B cell (primary cell): Measurements from ENCODE around the gene ARID4A. TPM values are rescaled to one million over a fixed set of nuclear protein-coding genes. Genes with fewer than 3 reads are reported as not detected.

Experiments
- ATAC-seq: fragments of 200-7000 bp; cut with Tn5 transposase; one replicate; pipeline ENCODE4 v1.10.0; 2021; ENCODE audit warnings: low read depth, mild to moderate bottlenecking, moderate number of reproducible peaks, moderate library complexity
- CTCF ChIA-PET: fragments of 350-600 bp; sonication (Branson Sonifier 250); formaldehyde crosslinking; loops from one replicate; lab custom pipeline; 2021; ENCODE audit warnings: antibody characterized with exemption, inconsistent platforms; lab: Charles Lee
- POLR2A ChIA-PET: fragments of 350-600 bp; sonication (Branson Sonifier 250); formaldehyde crosslinking; loops from one replicate; lab custom pipeline; 2021; ENCODE audit warnings: antibody characterized with exemption; lab: Charles Lee
- DNase-seq: peaks from one replicate; pipeline ENCODE4 v3.0.0; 2013
- H2AFZ ChIP-seq: 2 replicates; pipeline ENCODE4 v1.6.1; 2012; ENCODE audit warnings: mild to moderate bottlenecking, low read depth, low read length; ENCODE audit not compliant: insufficient read depth, poor library complexity, severe bottlenecking
- H3K27ac ChIP-seq, 2 donors: 1 replicate in 1 of 2; 2 replicates in 1 of 2; pipeline ENCODE4 v1.5.1; 2012 to 2013; ENCODE audit warnings: low read length in 2 of 2, mild to moderate bottlenecking in 2 of 2, moderate library complexity in 1 of 2
- H3K27me3 ChIP-seq, 4 experiments: fragments of 200-600 bp in 1 of 4; sonication (generic) in 1 of 4; replicated peaks in 1 of 4; 1 replicate in 2 of 4; 2 replicates in 2 of 4; pipeline versions ENCODE4 v1.6.1 to v1.7.0; 2013 to 2016; ENCODE audit warnings: low read length in 3 of 4, mild to moderate bottlenecking in 2 of 4, mixed read lengths in 1 of 4, moderate library complexity in 1 of 4; ENCODE audit not compliant: insufficient read depth in 4 of 4, control insufficient read depth in 3 of 4; ENCODE audit errors: control extremely low read depth in 1 of 4
- H3K36me3 ChIP-seq, 2 experiments: replicated peaks in 1 of 2; 1 replicate in 1 of 2; 2 replicates in 1 of 2; pipeline versions ENCODE4 v1.6.1 to v1.7.1; 2013; ENCODE audit warnings: low read length in 1 of 2; ENCODE audit not compliant: insufficient read depth in 2 of 2, control insufficient read depth in 1 of 2; ENCODE audit errors: control extremely low read depth in 1 of 2, extremely low read depth in 1 of 2
- H3K4me1 ChIP-seq, 2 donors: fragments of 200-600 bp in 1 of 2; sonication (generic) in 1 of 2; 1 replicate in 1 of 2; 2 replicates in 1 of 2; pipeline versions ENCODE4 v1.5.1 to v1.6.1; 2013 to 2017; ENCODE audit warnings: low read length in 2 of 2; ENCODE audit not compliant: control insufficient read depth in 2 of 2, insufficient read depth in 2 of 2
- H3K4me2 ChIP-seq: replicated peaks from 2 replicates; pipeline ENCODE3; 2012; ENCODE audit warnings: mild to moderate bottlenecking, low read depth, low read length; ENCODE audit not compliant: poor library complexity, severe bottlenecking
- H3K4me3 ChIP-seq, 5 experiments: fragments of 200-600 bp in 1 of 5; sonication (generic) in 1 of 5; 1 replicate in 3 of 5; 2 replicates in 2 of 5; pipeline versions ENCODE4 v1.5.1 to v1.7.0; 2011 to 2016; ENCODE audit warnings: low read length in 4 of 5, mild to moderate bottlenecking in 4 of 5, low read depth in 2 of 5, control low read depth in 1 of 5, moderate library complexity in 1 of 5; ENCODE audit not compliant: insufficient read depth in 1 of 5; ENCODE audit errors: control extremely low read depth in 1 of 5, extremely low read depth in 1 of 5
- H3K79me2 ChIP-seq: fragments of 200-600 bp; sonication (generic); one replicate; pipeline ENCODE4 v1.6.0; 2016; ENCODE audit warnings: low read length; ENCODE audit not compliant: control insufficient read depth, insufficient read depth
- H3K9ac ChIP-seq: fragments of 200-600 bp; sonication (generic); 2 replicates; pipeline ENCODE4 v1.6.1; 2017; ENCODE audit warnings: mild to moderate bottlenecking, low read length, moderate library complexity
- H3K9me3 ChIP-seq, 3 donors: one replicate each; pipeline versions ENCODE4 v1.6.1 to v1.7.1; 2013; ENCODE audit warnings: low read length in 2 of 3; ENCODE audit not compliant: control insufficient read depth in 2 of 3, insufficient read depth in 1 of 3; ENCODE audit errors: control extremely low read depth in 1 of 3
- H4K20me1 ChIP-seq: 2 replicates; pipeline ENCODE4 v1.6.0; 2012; ENCODE audit warnings: mild to moderate bottlenecking, low read length; ENCODE audit not compliant: insufficient read depth, control insufficient read depth, poor library complexity, severe bottlenecking
- H3K27ac Mint-ChIP-seq: one replicate; pipeline ENCODE4 v1.8.0; 2021; ENCODE audit warnings: mixed read lengths
- H3K27me3 Mint-ChIP-seq: one replicate; pipeline ENCODE4 v1.8.0; 2021; ENCODE audit warnings: mixed read lengths
- H3K4me1 Mint-ChIP-seq: one replicate; pipeline ENCODE4 v1.8.0; 2021; ENCODE audit warnings: mixed read lengths
- H3K4me3 Mint-ChIP-seq: one replicate; pipeline ENCODE4 v1.8.0; 2021; ENCODE audit warnings: mixed read lengths
- H3K9me3 Mint-ChIP-seq: one replicate; pipeline ENCODE4 v1.8.0; 2022; ENCODE audit warnings: mixed read lengths; ENCODE audit not compliant: insufficient read depth
- CTCF ChIP-seq: fragments of 200-600 bp; IDR thresholded peaks from one replicate; pipeline ENCODE4 v1.8.0; 2022; ENCODE audit warnings: antibody characterized with exemption, mild to moderate bottlenecking
- EZH2 ChIP-seq: IDR thresholded peaks from 2 replicates; pipeline ENCODE4 v1.6.1; 2012; ENCODE audit warnings: borderline replicate concordance, low read depth, mild to moderate bottlenecking, moderate library complexity, low read length; ENCODE audit not compliant: insufficient read depth, poor library complexity, severe bottlenecking
- WGBS: methylation state at CpG from one replicate; pipeline ENCODE4 v1.1.5; 2013; ENCODE audit warnings: missing lambda C conversion rate; ENCODE audit not compliant: insufficient coverage; 5-methylcytosine and 5-hydroxymethylcytosine counted together
- intact Hi-C: fragments of 100-400 bp; cut with micrococcal nuclease; formaldehyde crosslinking; loops from one replicate; pipeline ENCODE4 v1.10.0; 2022
- polyA plus RNA-seq: library from polyadenylated mRNA; depleted of rRNA; stranded (reverse); fragments of >200 nt; gene quantifications from 2 replicates; pipeline ENCODE4 v1.2.3, GENCODE V29; 2012
- total RNA-seq, 2 donors: library from RNA; stranded (reverse); fragments of 120-200 nt in 1 of 2; gene quantifications; 1 replicate in 1 of 2; 2 replicates in 1 of 2; pipeline versions ENCODE4 v1.2.3 to v1.2.4, GENCODE V29; 2013 to 2022

Gene ARID4A
- total and polyA plus RNA-seq, 2 donors (not counting 1 experiment from before 2014, with no cell fraction given): 9.4 to 87.0 TPM

GRCh38 chr14:58272588-58273372 is 25.6 kb upstream of the ARID4A start:
- POLR2A ChIA-PET: no interaction called here
- Histone ChIP-seq H3K4me1 (peaks cover 0 to 10% of the 10 kb centered on the region in 2 donors), H3K79me2 (peaks cover 51% of the 10 kb centered on the region), H3K27me3 (no peaks in the 10 kb centered on the region), H3K4me2 (no peak overlapping the region), H3K4me3 (no peak overlapping the region), H2AFZ (no peak overlapping the region), H3K9ac (no peak overlapping the region), H3K27ac (no peak overlapping the region), H4K20me1 (peaks cover 31% of the 10 kb centered on the region), H3K36me3 (peaks cover 24 to 56% of the 10 kb centered on the region in 2 experiments), H3K9me3 (no peaks in the 10 kb centered on the region)
- intact Hi-C loops: no loop called here
- DNase-seq (no peak), ATAC-seq (no peak)
- Mint-ChIP-seq H3K9me3 (no peaks in the 10 kb centered on the region), H3K27ac (no peak overlapping the region), H3K4me3 (no peak overlapping the region), H3K27me3 (no peaks in the 10 kb centered on the region), H3K4me1 (peaks cover 28% of the 10 kb centered on the region)
- CTCF ChIA-PET: no interaction called here
- 83% methylated on average over 1 of the region's 4 CpGs for WGBS
- TF ChIP-seq EZH2 (no peak), CTCF (no peak)

GRCh38 chr14:58274881-58275280 is 23.5 kb upstream of the ARID4A start:
- Histone ChIP-seq H3K9ac (no peak overlapping the region), H3K9me3 (no peaks in the 10 kb centered on the region), H3K79me2 (peaks cover 72% of the 10 kb centered on the region), H3K27me3 (no peaks in the 10 kb centered on the region), H3K36me3 (peaks cover 15 to 53% of the 10 kb centered on the region in 2 experiments), H4K20me1 (peaks cover 31% of the 10 kb centered on the region), H3K27ac (peak overlapping the region in 1 of 2 donors; percentile 37), H3K4me1 (peaks cover 0 to 10% of the 10 kb centered on the region in 2 donors), H3K4me3 (no peak overlapping the region), H2AFZ (no peak overlapping the region), H3K4me2 (no peak overlapping the region)
- CTCF ChIA-PET: no interaction called here
- Mint-ChIP-seq H3K4me3 (no peak overlapping the region), H3K27ac (no peak overlapping the region), H3K27me3 (no peaks in the 10 kb centered on the region), H3K4me1 (peaks cover 33% of the 10 kb centered on the region), H3K9me3 (no peaks in the 10 kb centered on the region)
- DNase-seq (no peak), ATAC-seq (no peak)
- no peak for TF ChIP-seq EZH2
- no peak for TF ChIP-seq CTCF
- POLR2A ChIA-PET: no interaction called here
- intact Hi-C loops: no loop called here
